HepG2 (cell line): ENCODE measurements around the gene INO80E. TPM values are rescaled to one million over a fixed set of nuclear protein-coding genes. Genes with fewer than 3 reads are reported as not detected.

Experiments
- AGO1 ChIP-seq: fragments of 200-400 bp; formaldehyde crosslinking; IDR thresholded peaks from 2 replicates; pipeline ENCODE4 v1.6.1; 2017; ENCODE audit warnings: mild to moderate bottlenecking, low read depth, low read length, moderate library complexity; ENCODE audit not compliant: poor library complexity, severe bottlenecking
- CREBL2 ChIP-seq: sonication (generic); formaldehyde crosslinking; IDR thresholded peaks from 2 replicates; pipeline ENCODE4 v1.8.1; 2023; ENCODE audit warnings: missing genetic modification reagents, mild to moderate bottlenecking, borderline replicate concordance
- DMTF1 ChIP-seq: sonication (generic); formaldehyde crosslinking; IDR thresholded peaks from 2 replicates; pipeline ENCODE4 v1.4.0; 2020; ENCODE audit warnings: mild to moderate bottlenecking, missing genetic modification reagents
- ELF3 ChIP-seq: IDR thresholded peaks from 2 replicates; pipeline ENCODE4 v1.6.1; 2016; ENCODE audit warnings: missing genetic modification reagents, missing compliant biosample characterization
- HDAC6 ChIP-seq: fragments of 200-600 bp; sonication (generic); IDR thresholded peaks from 2 replicates; pipeline ENCODE4 v1.7.0; 2017; ENCODE audit warnings: mild to moderate bottlenecking, antibody characterized with exemption, low read length, low read depth
- HIC2 ChIP-seq: sonication (generic); formaldehyde crosslinking; IDR thresholded peaks from 2 replicates; pipeline ENCODE4 v1.9.0; 2022; ENCODE audit warnings: low read depth, missing genetic modification reagents
- KDM3A ChIP-seq: IDR thresholded peaks from 2 replicates; pipeline ENCODE4 v1.6.1; 2018; ENCODE audit warnings: low read depth, missing compliant biosample characterization
- MED8 ChIP-seq: sonication (generic); formaldehyde crosslinking; IDR thresholded peaks from 2 replicates; pipeline ENCODE4 v1.8.1; 2023; ENCODE audit warnings: mild to moderate bottlenecking, missing genetic modification reagents; ENCODE audit not compliant: insufficient replicate concordance
- NR3C1 ChIP-seq: sonication (generic); formaldehyde crosslinking; IDR thresholded peaks from 2 replicates; pipeline ENCODE4 v1.4.0; 2020; ENCODE audit warnings: missing genetic modification reagents
- PRPF4 ChIP-seq: fragments of 200-400 bp; formaldehyde crosslinking; IDR thresholded peaks from 2 replicates; pipeline ENCODE4 v1.6.1; 2016; ENCODE audit warnings: low read length, low read depth; ENCODE audit not compliant: poor library complexity, severe bottlenecking
- PTBP1 ChIP-seq: fragments of 200-400 bp; formaldehyde crosslinking; IDR thresholded peaks from 2 replicates; pipeline ENCODE4 v1.6.1; 2018; ENCODE audit warnings: low read length, low read depth; ENCODE audit not compliant: poor library complexity, severe bottlenecking
- RAD21 ChIP-seq: fragments of 450-650 bp; formaldehyde crosslinking; IDR thresholded peaks from 2 replicates; pipeline ENCODE4 v1.5.0; 2020; ENCODE audit warnings: mild to moderate bottlenecking
- SMC3 ChIP-seq: IDR thresholded peaks from 2 replicates; pipeline ENCODE4 v1.6.1; 2011; ENCODE audit warnings: low read length, improper control_type of control experiment
- TOPORS ChIP-seq: sonication (generic); formaldehyde crosslinking; IDR thresholded peaks from 2 replicates; pipeline ENCODE4 v1.8.0; 2023; ENCODE audit warnings: mild to moderate bottlenecking, missing genetic modification reagents
- ZBTB8A ChIP-seq: sonication (generic); formaldehyde crosslinking; IDR thresholded peaks from 2 replicates; pipeline ENCODE4 v1.4.0; 2020; ENCODE audit warnings: mild to moderate bottlenecking, low read depth, missing genetic modification reagents, borderline replicate concordance
- ZMYM3 ChIP-seq: sonication (generic); formaldehyde crosslinking; IDR thresholded peaks from 2 replicates; pipeline ENCODE4 v1.5.1; 2020; ENCODE audit warnings: mild to moderate bottlenecking, missing genetic modification reagents
- polyA plus RNA-seq, 8 experiments: library from polyadenylated mRNA; depleted of rRNA in 3 of 8; stranded (reverse) in 7 of 8; unstranded in 1 of 8; fragments of >200 nt; fragmentation: Illumina TruSeq in 4 of 8; extraction: Trizol in 4 of 8; gene quantifications; 2 replicates each; pipeline versions ENCODE4 v1.2.1 to v1.2.3, GENCODE V29; 2011 to 2016; ENCODE audit warnings: low read depth in 4 of 8, missing spikeins in 1 of 8, mixed read lengths in 1 of 8; ENCODE audit not compliant: insufficient read depth in 1 of 8
- total RNA-seq, 5 experiments: library from RNA; depleted of rRNA; stranded (reverse); fragments of >200 nt; fragmentation: Illumina TruSeq; extraction: Trizol; gene quantifications; 2 replicates each; pipeline ENCODE4 v1.2.3, GENCODE V29; 2016; ENCODE audit warnings: low read depth in 1 of 5
- TF ChIP-seq, protein P1 (sequence below): sonication (generic); formaldehyde crosslinking; IDR thresholded peaks from 2 replicates; pipeline ENCODE4 v1.9.0; 2021; ENCODE audit warnings: missing genetic modification reagents, borderline replicate concordance
- TF ChIP-seq, protein P2 (sequence below): sonication (generic); formaldehyde crosslinking; IDR thresholded peaks from 2 replicates; pipeline ENCODE4 v1.5.0; 2020; ENCODE audit warnings: mild to moderate bottlenecking, missing genetic modification reagents, borderline replicate concordance

Gene INO80E
- total and polyA plus RNA-seq, 2 of the 13 experiments (the other 11 are each of a cell fraction or from before 2014, with no cell fraction given): 25.8 to 45.6 TPM

DNA sequence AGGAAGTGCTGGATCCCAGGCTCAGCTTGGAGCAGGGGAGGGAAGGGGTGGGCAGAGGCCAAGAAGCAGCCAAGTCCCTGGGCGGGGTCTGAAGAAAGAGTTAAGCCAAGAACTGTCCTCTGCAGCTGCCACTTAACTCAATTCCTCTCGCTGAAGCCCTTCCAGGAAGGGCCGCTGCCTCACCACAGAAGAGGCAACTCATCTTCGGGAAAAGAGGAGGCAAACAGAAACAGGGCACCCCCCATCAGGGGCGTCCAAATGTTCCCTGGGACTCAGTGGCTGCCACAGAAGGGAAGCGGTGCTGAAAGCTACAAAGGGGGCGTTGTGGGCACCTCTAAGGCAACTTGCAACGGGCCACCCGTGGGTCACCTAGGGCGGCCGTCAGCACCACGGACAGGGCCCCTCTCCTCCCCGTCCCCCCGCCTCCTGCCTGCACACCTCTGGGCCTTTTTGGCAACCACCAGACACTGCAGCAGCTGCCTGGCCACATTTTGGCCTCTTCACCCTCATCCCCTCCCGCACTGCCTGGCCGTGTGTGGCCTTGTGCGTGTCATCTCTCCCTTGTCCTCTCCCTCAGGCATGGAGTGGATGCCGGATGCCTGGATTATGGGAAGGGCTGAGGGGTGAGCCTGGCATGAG, 32.5 kb downstream of the INO80E start (continued):
- TF ChIP-seq MED8 (CRISPR knock-in tag): no peak
- no peak for TF ChIP-seq PTBP1
- TF ChIP-seq AGO1: no peak
- TF ChIP-seq DMTF1 (CRISPR knock-in tag): no peak
- no peak for TF ChIP-seq KDM3A (CRISPR knock-in tag)
- no peak for TF ChIP-seq ZBTB8A (CRISPR knock-in tag)
- no peak for TF ChIP-seq HDAC6
- no peak for TF ChIP-seq TOPORS
- TF ChIP-seq HIC2 (CRISPR knock-in tag): no peak
- TF ChIP-seq PRPF4: no peak
- TF ChIP-seq SMC3: no peak
- TF ChIP-seq ZMYM3 (CRISPR knock-in tag): no peak
- TF ChIP-seq ELF3 (CRISPR knock-in tag): 0 out of 2 replicates have a peak, but pooled peaks have one; percentile 29
- no peak for TF ChIP-seq RAD21 (CRISPR knock-in tag)
- TF ChIP-seq, protein P1, sequence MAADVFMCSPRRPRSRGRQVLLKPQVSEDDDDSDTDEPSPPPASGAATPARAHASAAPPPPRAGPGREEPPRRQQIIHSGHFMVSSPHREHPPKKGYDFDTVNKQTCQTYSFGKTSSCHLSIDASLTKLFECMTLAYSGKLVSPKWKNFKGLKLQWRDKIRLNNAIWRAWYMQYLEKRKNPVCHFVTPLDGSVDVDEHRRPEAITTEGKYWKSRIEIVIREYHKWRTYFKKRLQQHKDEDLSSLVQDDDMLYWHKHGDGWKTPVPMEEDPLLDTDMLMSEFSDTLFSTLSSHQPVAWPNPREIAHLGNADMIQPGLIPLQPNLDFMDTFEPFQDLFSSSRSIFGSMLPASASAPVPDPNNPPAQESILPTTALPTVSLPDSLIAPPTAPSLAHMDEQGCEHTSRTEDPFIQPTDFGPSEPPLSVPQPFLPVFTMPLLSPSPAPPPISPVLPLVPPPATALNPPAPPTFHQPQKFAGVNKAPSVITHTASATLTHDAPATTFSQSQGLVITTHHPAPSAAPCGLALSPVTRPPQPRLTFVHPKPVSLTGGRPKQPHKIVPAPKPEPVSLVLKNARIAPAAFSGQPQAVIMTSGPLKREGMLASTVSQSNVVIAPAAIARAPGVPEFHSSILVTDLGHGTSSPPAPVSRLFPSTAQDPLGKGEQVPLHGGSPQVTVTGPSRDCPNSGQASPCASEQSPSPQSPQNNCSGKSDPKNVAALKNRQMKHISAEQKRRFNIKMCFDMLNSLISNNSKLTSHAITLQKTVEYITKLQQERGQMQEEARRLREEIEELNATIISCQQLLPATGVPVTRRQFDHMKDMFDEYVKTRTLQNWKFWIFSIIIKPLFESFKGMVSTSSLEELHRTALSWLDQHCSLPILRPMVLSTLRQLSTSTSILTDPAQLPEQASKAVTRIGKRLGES: no peak
- TF ChIP-seq NR3C1: no peak
- TF ChIP-seq, protein P2, sequence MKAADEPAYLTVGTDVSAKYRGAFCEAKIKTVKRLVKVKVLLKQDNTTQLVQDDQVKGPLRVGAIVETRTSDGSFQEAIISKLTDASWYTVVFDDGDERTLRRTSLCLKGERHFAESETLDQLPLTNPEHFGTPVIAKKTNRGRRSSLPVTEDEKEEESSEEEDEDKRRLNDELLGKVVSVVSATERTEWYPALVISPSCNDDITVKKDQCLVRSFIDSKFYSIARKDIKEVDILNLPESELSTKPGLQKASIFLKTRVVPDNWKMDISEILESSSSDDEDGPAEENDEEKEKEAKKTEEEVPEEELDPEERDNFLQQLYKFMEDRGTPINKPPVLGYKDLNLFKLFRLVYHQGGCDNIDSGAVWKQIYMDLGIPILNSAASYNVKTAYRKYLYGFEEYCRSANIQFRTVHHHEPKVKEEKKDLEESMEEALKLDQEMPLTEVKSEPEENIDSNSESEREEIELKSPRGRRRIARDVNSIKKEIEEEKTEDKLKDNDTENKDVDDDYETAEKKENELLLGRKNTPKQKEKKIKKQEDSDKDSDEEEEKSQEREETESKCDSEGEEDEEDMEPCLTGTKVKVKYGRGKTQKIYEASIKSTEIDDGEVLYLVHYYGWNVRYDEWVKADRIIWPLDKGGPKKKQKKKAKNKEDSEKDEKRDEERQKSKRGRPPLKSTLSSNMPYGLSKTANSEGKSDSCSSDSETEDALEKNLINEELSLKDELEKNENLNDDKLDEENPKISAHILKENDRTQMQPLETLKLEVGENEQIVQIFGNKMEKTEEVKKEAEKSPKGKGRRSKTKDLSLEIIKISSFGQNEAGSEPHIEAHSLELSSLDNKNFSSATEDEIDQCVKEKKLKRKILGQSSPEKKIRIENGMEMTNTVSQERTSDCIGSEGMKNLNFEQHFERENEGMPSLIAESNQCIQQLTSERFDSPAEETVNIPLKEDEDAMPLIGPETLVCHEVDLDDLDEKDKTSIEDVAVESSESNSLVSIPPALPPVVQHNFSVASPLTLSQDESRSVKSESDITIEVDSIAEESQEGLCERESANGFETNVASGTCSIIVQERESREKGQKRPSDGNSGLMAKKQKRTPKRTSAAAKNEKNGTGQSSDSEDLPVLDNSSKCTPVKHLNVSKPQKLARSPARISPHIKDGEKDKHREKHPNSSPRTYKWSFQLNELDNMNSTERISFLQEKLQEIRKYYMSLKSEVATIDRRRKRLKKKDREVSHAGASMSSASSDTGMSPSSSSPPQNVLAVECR (CRISPR knock-in tag): no peak
- no peak for TF ChIP-seq CREBL2 (CRISPR knock-in tag)
